Parathyroid adenoma (tissue), 2 donors: ENCODE measurements around the gene WWTR1.
A peak's percentile ranks its signal among the peaks of the same experiment; 100 is the strongest.

Source experiments
- H2AFZ ChIP-seq: fragments of 300-600 bp; sonication (generic); one replicate; pipeline ENCODE4 v1.7.0; 2017; ENCODE audit warnings: antibody characterized with exemption, mild to moderate bottlenecking
- H3K27ac ChIP-seq: fragments of 300-600 bp; sonication (generic); one replicate; pipeline ENCODE4 v1.7.0; 2017
- H3K27me3 ChIP-seq: fragments of 300-600 bp; sonication (generic); one replicate; pipeline ENCODE4 v1.7.0; 2017; ENCODE audit warnings: low read length; ENCODE audit not compliant: control insufficient read depth, insufficient read depth
- H3K36me3 ChIP-seq: fragments of 300-600 bp; sonication (generic); one replicate; pipeline ENCODE4 v1.7.0; 2017; ENCODE audit warnings: low read length; ENCODE audit not compliant: control insufficient read depth, insufficient read depth
- H3K4me1 ChIP-seq: fragments of 300-600 bp; sonication (generic); one replicate; pipeline ENCODE4 v1.7.0; 2017; ENCODE audit warnings: control low read depth
- H3K4me2 ChIP-seq: fragments of 300-600 bp; sonication (generic); one replicate; pipeline ENCODE4 v1.7.0; 2017; ENCODE audit warnings: low read length
- H3K4me3 ChIP-seq: fragments of 300-600 bp; sonication (generic); one replicate; pipeline ENCODE4 v1.7.0; 2017; ENCODE audit warnings: low read depth, low read length
- H3K79me2 ChIP-seq: fragments of 300-600 bp; sonication (generic); one replicate; pipeline ENCODE4 v1.7.0; 2017; ENCODE audit warnings: control low read depth
- H3K9ac ChIP-seq: fragments of 300-600 bp; sonication (generic); one replicate; pipeline ENCODE4 v1.7.0; 2017; ENCODE audit warnings: mild to moderate bottlenecking
- H3K9me3 ChIP-seq: fragments of 300-600 bp; sonication (generic); one replicate; pipeline ENCODE4 v1.7.0; 2017; ENCODE audit warnings: low read length; ENCODE audit not compliant: control insufficient read depth
- CTCF ChIP-seq: fragments of 300-600 bp; sonication (generic); IDR thresholded peaks from one replicate; pipeline ENCODE4 v1.7.0; 2017; ENCODE audit warnings: antibody characterized with exemption, mild to moderate bottlenecking
- donor health status: primary hyperparathyroidism.

WWTR1 gene

DNA sequence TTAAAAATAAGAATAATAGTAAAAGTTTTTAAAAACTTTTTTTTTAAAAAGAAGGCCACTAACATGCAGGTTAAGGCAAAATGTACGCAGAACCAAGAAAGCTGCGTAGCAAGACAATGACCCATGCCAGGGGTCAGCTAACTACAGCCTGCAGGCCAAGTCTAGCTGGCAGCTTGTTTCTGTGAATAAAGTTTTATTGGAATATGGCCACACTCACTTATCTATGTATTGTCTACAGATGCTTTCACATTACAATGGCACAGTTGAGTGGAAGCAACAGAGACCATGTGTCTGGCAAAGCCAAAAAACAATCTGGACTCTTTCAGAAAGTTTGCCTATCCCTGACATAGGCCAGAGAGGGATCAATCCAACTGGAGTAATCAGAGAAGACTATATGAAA, 46.7 kb downstream of the WWTR1 start:
- H3K9me3 ChIP-seq = no peaks in the 10 kb centered on the region
- H3K36me3 ChIP-seq = no peaks in the 10 kb centered on the region
- no peaks in the 10 kb centered on the region for H3K4me1 ChIP-seq
- H3K4me2 ChIP-seq = no peak overlapping the region
- H3K4me3 ChIP-seq = no peak overlapping the region
- TF ChIP-seq CTCF = no peak
- no peak overlapping the region for H2AFZ ChIP-seq
- no peaks in the 10 kb centered on the region for H3K27me3 ChIP-seq
- no peak overlapping the region for H3K9ac ChIP-seq
- H3K79me2 ChIP-seq = peaks cover 25% of the 10 kb centered on the region
- no peak overlapping the region for H3K27ac ChIP-seq

GRCh38 chr3:149610351-149611105, 47.3 kb downstream of the WWTR1 start:
- Histone ChIP-seq H2AFZ (no peak overlapping the region), H3K4me3 (no peak overlapping the region), H3K9ac (no peak overlapping the region), H3K79me2 (peaks cover 27% of the 10 kb centered on the region), H3K4me2 (no peak overlapping the region), H3K4me1 (no peaks in the 10 kb centered on the region), H3K27me3 (no peaks in the 10 kb centered on the region), H3K9me3 (no peaks in the 10 kb centered on the region), H3K36me3 (no peaks in the 10 kb centered on the region), H3K27ac (no peak overlapping the region)
- TF ChIP-seq CTCF = no peak

GRCh38 chr3:149609595-149609994, 48.2 kb downstream of the WWTR1 start:
- no peak overlapping the region for H3K4me2 ChIP-seq
- H3K4me1 ChIP-seq = no peaks in the 10 kb centered on the region
- no peaks in the 10 kb centered on the region for H3K36me3 ChIP-seq
- no peak overlapping the region for H2AFZ ChIP-seq
- H3K9ac ChIP-seq = no peak overlapping the region
- H3K9me3 ChIP-seq = no peaks in the 10 kb centered on the region
- no peaks in the 10 kb centered on the region for H3K27me3 ChIP-seq
- peak overlapping the region; percentile 5 for H3K27ac ChIP-seq
- TF ChIP-seq CTCF = no peak
- peaks cover 29% of the 10 kb centered on the region for H3K79me2 ChIP-seq
- no peak overlapping the region for H3K4me3 ChIP-seq

DNA sequence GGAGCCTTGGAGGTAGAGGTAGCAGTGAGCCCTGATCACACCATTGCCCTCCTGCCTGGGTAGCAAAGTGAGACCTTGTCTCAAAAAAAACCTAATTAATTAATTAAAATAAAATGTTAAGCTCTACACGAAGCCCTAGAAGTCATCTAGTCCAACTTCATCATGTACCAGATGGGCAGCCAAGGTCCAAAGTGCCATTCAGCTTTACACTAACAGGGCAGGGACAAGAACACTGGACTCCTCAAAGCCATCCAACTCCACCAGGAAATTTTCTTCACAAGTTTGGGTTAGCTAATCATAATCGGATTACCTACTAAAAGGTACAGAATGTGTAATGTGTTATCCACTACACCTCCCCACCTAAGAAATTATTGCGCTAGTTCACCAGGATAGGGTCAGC, 48.8 kb downstream of the WWTR1 start:
- no peak overlapping the region for H3K4me3 ChIP-seq
- no peak overlapping the region for H3K27ac ChIP-seq
- H2AFZ ChIP-seq = no peak overlapping the region
- H3K9me3 ChIP-seq = no peaks in the 10 kb centered on the region
- H3K36me3 ChIP-seq = no peaks in the 10 kb centered on the region
- no peak for TF ChIP-seq CTCF
- no peaks in the 10 kb centered on the region for H3K4me1 ChIP-seq
- peaks cover 34% of the 10 kb centered on the region for H3K79me2 ChIP-seq
- H3K27me3 ChIP-seq = no peaks in the 10 kb centered on the region
- H3K4me2 ChIP-seq = no peak overlapping the region
- H3K9ac ChIP-seq = no peak overlapping the region

- Histone ChIP-seq H3K4me1 (no peaks in the 10 kb centered on the region), H3K36me3 (no peaks in the 10 kb centered on the region), H3K27me3 (no peaks in the 10 kb centered on the region), H2AFZ (no peak overlapping the region), H3K9me3 (no peaks in the 10 kb centered on the region), H3K79me2 (peaks cover 24% of the 10 kb centered on the region), H3K4me2 (no peak overlapping the region), H3K27ac (no peak overlapping the region), H3K9ac (no peak overlapping the region), H3K4me3 (no peak overlapping the region)
- TF ChIP-seq CTCF = no peak
These were observed 51.9 kb downstream of the WWTR1 start for GRCh38 chr3:149605902-149606301.
